GM18907 (cell line): ENCODE data around the gene PLXDC2.

Experiments used
- ATAC-seq: cut with Tn5 transposase; IDR thresholded peaks from one replicate; pipeline ENCODE4 v1.9.1; 2021; ENCODE audit warnings: mild to moderate bottlenecking, moderate library complexity; ENCODE audit not compliant: unreplicated experiment

PLXDC2 gene

GRCh38 chr10:19853831-19854230, 37.6 kb downstream of the PLXDC2 start:
- ATAC-seq: no peak

DNA sequence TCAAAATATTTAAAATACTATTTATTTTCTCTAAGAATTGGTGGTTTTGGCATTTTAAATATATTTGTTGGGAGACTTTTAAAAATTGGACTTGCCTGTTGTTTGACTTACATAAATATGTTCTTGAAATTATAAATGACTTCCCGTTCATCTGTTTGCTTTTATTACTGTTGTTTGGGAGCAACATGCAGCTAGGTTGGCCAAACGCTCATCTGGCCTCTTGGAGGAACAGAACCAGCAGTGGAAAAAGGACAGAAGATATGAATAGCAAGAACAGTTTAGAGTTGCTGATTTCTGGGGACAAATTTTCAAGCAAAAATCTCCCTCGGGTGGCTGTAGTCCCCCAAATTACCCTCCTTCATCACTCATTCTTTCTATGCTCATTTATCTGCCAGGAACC, 41.6 kb downstream of the PLXDC2 start:
- ATAC-seq: no peak

- ATAC-seq: no peak
Measured at GRCh38 chr10:19860107-19860506, 43.9 kb downstream of the PLXDC2 start.

- no peak for ATAC-seq
Measured at GRCh38 chr10:19862811-19863515, 46.7 kb downstream of the PLXDC2 start.

DNA sequence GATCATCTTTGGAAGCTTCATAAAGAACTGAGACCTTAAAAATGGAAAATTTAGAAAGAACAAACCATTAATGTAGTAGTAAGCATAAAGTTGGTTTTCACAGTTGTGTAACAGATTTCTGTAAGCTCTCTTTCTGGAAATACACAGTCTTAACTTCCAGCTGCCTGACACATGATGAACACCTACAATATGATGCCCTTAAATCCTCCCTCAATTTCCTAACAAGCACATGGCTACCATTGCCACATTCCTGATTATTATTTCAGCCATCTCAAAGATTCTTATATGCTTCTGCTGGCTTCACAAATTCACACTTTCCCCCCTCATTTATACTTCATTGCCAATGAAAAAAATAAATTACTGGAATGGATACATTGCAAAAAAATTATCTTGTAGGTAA, 49.4 kb downstream of the PLXDC2 start:
- no peak for ATAC-seq

DNA sequence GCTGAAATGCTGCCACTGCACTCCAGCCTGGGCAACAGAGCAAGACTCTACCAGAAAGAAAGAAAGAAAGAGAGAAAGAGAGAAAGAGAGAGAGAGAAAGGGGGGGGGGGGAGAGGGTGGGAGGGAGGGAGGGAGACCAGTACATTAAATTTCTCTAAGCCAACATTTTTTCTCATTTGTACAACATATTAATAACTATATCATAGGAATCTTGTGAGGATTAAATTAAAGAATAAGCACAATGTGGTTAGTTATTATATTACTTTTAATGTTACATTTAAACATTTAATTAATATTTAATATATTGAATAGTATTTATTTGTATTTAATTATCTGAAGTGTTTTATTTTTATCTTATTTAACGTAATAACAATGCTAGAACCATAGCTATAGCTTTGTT, 53.1 kb downstream of the PLXDC2 start:
- ATAC-seq: no peak

- no peak for ATAC-seq
Measured at GRCh38 chr10:19872504-19873271, 56.5 kb downstream of the PLXDC2 start.

DNA sequence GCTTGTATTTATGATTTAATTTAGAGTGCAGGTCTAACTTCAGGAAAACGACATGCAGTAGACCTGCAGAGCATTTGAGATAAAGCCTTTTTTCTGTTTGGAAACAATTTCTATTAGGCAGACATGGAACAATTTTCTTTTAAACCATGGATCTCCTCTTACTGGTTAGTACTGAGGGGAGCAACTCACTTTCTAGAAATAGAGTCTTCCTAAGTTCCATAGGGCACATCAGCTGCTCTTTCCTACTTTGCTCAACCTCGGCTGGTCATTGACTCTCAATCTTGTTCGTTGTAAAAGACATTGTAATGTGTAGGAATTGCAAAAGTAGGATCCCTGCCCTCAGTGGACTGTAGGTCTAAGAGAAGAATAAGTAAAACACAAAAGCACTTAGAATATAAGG, 58.0 kb downstream of the PLXDC2 start:
- ATAC-seq: no peak

DNA sequence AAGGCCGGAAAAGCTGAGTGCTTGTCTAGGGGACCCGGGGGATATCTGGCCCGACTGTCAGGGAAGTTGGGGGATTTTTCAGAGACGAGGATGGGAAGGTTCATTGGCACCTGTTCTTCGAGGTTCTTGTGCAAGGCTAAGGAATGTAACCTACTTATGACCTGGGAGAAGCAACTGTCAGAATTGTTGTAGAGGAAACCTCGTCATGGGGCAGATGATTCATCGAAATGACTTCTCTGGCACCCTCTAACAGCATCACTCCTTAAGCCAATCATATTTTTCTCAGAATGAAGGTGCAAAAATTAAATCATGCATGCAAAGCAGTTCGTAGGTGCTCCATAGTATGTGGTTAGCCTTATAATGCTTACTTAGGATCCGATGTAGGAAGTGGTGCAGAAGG, 58.6 kb downstream of the PLXDC2 start:
- ATAC-seq: no peak

GRCh38 chr10:19876570-19876969, 60.3 kb downstream of the PLXDC2 start:
- ATAC-seq: no peak

GRCh38 chr10:19877466-19878255, 61.4 kb downstream of the PLXDC2 start:
- no peak for ATAC-seq

- ATAC-seq: no peak
Measured at GRCh38 chr10:19882621-19883020, 66.4 kb downstream of the PLXDC2 start.

DNA sequence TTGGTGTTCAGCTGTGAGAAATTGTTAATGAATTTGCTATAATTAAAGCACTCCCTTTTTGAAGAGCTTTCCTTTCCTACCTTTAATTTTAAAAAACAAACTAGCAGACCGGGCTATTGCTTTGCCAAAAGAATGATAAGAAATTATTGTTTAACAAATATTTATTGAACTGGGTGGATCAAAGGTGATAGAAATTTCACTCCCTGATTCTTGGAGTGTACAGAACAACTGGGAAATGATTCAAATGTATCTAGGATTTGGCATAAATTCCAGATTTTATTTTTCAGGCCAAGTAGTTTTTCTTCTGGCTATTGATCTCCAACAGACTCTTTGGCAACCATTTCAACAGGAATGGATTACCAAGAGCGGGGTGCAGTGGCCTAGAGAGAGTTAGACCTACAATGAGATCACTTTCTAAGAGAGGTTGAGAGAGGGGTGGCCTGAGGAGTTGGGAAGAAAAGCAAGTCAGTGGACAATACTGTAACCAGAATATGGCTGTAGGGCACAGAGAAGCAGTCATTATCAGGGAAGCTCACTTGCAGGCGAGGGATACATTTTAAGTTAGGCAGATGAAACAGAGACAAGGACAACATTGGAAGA, 71.9 kb downstream of the PLXDC2 start:
- ATAC-seq: no peak

DNA sequence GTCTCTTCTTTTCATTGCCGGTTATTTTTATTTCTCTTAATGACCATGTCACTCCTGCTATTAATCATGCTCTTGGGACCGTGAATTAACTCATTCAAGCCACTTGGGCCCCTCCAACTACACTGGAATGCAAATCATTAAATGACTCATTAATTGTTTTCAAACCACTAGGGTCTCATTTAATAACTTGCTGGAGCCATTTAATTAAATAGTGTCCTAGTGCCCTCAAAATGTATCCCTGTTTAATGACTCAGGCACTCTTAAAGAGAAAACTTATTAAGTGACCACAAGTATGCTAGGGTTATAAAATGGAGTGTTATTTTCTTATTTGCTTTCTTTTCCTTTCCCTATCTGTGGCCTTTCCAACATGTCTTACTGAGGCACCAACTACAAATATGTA, 73.0 kb downstream of the PLXDC2 start:
- no peak for ATAC-seq

DNA sequence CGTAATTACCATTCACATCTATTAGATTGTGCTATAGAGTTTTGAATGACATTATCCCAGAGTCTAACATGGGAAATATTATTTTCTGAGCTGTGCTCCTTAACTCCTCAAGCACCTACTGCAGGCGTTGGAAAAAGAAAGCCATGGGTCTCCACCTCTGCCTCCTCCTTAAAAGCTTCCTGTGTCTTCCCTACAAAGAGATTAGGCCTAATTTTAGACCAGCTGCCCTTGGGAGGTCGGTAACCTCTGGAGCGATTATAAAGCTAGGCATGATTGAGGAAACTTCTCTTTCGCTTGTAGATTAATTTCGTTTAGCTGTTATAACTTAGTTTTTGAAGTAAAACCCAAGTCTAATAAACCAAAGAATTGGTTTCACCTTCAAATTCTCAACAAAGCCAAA, 75.2 kb downstream of the PLXDC2 start:
- no peak for ATAC-seq

GRCh38 chr10:19892270-19892669, 76.0 kb downstream of the PLXDC2 start:
- ATAC-seq: no peak

GRCh38 chr10:19892677-19893076, 76.4 kb downstream of the PLXDC2 start:
- ATAC-seq: no peak

- ATAC-seq: no peak
Measured at GRCh38 chr10:19895500-19895899, 79.3 kb downstream of the PLXDC2 start.

GRCh38 chr10:19902456-19902855, 86.2 kb downstream of the PLXDC2 start:
- ATAC-seq: no peak

DNA sequence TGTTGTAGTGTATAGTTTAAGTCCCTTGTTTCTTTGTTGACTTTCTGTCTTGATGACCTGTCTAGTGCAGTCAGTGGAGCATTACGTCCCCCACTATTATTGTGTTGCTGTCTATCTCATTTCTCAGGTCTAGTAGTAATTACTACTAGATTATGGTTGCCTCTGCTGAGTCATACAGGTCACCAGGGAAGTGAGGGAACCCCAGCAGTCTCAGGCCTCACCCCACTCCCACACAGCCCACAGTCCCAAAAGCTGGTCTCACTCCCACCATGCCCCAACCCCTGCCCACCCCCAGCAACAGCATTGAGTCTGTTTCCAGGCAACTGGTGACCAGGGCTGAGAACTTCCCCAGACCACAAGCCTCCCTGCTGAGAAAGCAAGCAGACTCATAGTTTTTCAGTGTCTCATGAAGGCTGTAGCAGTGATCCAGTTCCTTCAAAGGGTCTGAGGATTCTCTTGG, 88.0 kb downstream of the PLXDC2 start:
- peak; percentile 98 for ATAC-seq

- no peak for ATAC-seq
Measured at GRCh38 chr10:19906108-19906791, 90.0 kb downstream of the PLXDC2 start.
